CD4-positive, alpha-beta T cell treated with Interleukin-2 at 100 ng/mL for 4 hours (primary cell): Measurements from ENCODE around the gene DHX58.

Source experiments
- DNase-seq: peaks from one replicate; pipeline ENCODE4 v3.0.0-alpha.2; 2020; ENCODE audit warnings: low spot score

DHX58 gene

DNA sequence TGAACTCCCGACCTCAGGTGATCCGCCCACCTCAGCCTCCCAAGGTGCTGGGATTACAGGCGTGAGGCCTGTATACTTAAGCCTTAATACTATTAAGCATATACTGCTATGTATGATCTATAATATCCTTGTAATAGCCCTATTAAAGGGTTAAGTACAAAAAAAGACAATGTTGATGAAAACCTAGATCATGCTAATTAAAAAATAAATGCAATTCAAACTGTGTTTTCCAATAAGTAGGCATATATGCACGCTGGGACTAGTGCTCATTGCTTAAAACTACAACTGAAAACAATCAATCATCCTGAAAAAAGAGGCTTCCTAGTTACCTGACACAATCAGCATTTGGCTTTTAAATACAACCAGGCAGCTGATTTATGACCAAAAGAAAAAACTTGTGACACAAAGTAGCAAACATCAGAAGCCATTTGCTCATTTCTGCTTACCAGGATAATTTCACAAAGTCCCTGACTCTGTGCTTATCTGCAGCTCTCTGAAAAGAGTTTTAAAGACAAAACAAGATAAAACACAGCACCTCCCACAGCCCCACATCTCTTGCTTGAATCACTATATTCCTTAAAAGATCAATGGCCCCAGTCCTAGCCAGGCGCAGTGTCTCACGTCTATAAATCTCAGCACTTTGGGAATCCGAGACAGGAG lies 25.3 kb downstream of the DHX58 start:
- no peak for DNase-seq

GRCh38 chr17:42081516-42082129 lies 30.9 kb downstream of the DHX58 start:
- no peak for DNase-seq

GRCh38 chr17:42079541-42079940 lies 33.0 kb downstream of the DHX58 start:
- no peak for DNase-seq

GRCh38 chr17:42078396-42079043 lies 34.0 kb downstream of the DHX58 start:
- DNase-seq, result no peak

DNA sequence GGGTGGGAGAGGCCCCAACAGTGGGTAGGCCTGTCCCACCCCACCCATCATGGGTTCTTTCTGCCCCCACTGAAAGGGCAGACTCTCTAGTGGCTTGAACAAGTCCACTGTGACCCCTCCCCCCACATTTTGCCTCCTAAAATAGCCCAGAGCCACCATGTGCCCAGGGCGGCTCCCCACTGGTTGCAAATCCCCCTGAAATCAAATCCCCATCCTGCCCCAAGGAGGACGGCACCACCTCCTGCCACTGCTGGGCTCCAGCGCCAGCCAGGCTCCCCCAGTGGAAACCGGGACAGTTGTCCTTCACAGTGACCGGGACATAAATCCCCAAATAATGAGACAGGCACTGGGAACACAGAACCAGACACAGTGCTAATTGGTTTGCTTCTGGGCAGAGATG lies 34.8 kb downstream of the DHX58 start:
- DNase-seq, result no peak

DNA sequence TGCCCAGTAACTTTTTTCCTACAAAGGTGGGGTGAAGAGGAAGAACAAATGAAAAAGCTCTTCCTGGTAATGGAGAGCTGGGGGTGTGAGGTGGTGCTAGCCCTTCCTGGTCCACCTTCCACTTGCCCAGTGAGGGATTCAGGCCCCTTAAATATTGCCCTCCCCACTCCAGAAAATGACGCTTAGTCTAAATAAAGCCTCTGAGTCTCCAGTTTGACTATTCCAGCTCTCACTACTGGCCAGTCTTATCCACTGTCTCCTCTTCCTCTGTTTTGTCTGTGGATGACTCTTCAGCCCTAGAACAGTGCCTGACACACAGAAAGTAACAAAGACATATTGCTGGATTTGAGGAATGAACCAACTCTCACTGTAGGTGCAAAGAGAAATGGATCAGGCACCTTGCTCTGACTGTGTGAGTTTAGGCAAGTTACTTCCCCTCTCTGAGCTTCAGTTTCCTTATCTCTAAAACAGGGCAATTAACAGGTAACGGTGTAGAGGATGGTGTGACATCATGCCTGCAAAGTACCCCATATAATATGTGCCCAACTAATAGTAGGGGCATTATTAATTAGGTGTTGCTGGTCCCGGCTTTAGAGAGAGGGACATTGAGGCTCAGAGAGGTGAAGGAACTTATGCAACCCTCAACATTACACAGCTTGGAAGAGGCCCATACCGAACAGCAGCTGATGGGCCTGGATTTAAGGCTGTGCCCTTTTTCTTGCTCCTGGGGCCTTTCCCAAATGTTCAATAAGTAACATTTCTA lies 35.5 kb downstream of the DHX58 start:
- DNase-seq, result no peak

GRCh38 chr17:42075789-42076188 lies 36.7 kb downstream of the DHX58 start:
- DNase-seq, result no peak

GRCh38 chr17:42072323-42073187 lies 40.0 kb downstream of the DHX58 start:
- no peak for DNase-seq

GRCh38 chr17:42071810-42072209 lies 40.7 kb downstream of the DHX58 start:
- no peak for DNase-seq

- DNase-seq, result no peak
Observed at GRCh38 chr17:42068979-42069378, 43.5 kb downstream of the DHX58 start.

GRCh38 chr17:42067371-42068091 lies 45.0 kb downstream of the DHX58 start:
- peak; percentile 76 for DNase-seq

DNA sequence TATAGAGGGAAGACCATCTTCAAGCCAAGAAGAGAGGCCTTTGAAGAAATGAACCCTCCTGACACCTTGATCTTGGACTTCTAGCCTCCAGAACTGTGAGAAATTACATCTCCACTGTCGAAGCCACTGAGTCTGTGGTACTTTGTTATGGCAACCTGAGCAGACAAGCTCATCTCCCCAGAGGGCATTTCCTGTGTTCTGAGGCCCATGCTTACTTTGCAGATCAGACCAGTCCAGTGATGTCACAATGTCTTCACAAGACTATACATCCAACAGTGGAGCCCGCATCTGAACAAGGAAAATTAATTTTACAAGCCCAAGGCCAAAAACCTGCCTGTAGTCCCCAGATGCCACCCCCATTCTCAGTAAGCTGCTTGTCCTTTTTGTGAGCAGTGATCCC lies 47.3 kb downstream of the DHX58 start:
- no peak for DNase-seq

- DNase-seq, result no peak
Observed at GRCh38 chr17:42062681-42063080, 49.8 kb downstream of the DHX58 start.

- no peak for DNase-seq
Observed at GRCh38 chr17:42061646-42062487, 50.6 kb downstream of the DHX58 start.

- no peak for DNase-seq
Observed at GRCh38 chr17:42060231-42060630, 52.3 kb downstream of the DHX58 start.

DNA sequence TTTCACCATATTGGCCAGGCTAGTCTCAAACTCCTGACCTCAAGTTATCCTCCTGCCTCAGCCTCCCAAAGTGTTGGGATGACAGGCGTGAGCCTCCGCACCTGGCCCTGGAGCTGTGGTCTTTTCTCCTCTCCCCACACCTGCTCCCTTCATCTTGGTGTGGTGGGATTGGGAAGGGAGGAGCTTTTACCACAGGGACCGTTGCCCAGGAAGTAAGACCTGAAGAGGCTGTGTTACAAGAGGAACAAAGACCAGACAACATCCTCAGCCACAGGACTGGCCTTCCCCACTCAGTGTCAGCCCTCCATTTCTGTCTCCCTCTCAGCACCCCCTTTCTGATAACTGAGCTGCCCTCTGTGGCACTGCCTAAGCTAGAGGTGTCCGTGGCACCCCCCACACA lies 52.7 kb downstream of the DHX58 start:
- no peak for DNase-seq

DNA sequence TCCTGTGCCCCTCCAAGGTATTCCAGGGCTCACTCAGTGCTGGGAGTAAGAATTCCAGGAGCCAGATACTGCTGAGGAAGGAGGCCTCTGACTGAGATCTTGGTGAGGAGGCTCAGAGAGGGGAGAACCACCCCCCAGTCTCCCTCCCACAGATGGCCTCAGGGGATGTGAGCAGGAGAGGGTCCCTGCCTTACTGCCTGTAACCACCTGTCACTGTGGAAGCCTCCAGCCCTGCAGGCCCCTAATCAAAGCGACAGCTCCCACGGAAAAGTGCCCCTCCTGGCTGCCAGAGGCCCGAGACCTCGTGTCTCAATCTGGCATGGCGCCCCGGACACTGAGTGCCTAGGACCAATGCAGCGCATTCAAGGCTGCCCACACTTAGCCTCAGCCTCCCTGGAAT lies 54.5 kb downstream of the DHX58 start:
- DNase-seq, result no peak

DNA sequence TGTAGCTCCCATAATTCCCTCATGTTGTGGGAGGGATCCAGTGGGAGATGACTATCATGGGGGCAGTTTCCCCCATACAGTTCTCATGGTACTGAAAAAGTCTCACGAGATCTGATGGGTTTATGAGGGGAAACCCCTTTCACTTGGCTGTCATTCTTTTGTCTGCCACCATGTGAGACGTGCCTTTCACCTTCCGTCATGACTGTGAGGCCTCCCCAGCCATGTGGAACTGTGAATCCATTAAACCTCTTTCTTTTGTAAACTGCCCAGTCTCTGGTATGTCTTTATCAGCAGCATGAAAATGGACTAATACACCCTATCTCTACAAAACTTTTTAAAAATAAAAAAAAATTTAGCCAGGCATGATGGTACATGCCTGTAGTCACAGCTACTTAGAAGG lies 55.9 kb downstream of the DHX58 start:
- no peak for DNase-seq

DNA sequence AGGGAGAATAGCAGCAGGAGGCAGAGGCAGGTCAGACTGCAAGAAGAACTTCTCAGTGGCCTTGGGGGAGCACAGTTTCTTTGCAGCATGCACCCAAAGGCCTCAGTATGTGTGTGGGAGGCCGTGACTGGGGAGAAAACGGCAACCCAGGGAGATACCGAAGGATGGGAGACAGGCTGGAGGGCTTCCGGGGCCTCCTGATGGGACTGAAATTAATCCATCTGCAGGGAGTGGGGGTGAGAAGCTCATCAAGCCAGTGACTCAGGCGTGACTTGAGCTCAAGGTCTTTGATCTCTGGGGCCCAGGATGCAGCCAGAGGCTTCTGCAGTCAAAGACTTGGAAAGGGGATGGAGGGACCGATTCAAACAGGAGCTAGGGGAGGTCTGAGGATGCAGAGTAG lies 57.0 kb downstream of the DHX58 start:
- no peak for DNase-seq

DNA sequence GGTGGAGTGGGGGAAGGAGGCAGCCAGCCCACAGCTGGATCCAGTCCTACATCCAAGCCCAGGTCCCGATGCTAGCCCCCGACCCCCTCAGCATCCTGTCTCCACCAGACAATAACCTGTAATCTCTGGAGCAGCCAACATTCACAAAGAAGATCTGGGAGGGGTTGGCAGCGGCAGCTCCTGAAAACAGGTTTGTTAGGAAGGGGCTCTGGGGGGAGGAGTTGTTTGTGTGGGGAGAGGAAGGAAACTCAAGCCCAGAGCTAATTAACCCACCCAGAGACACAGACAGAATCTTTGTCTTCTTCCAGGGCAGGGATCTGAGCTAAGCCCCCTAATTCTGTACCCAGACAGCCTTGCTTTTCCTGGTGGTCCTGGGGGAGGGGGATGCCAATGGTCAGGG lies 57.5 kb downstream of the DHX58 start:
- no peak for DNase-seq
